ENCODE measurements around the gene TMEM132C.

Gene TMEM132C

DNA sequence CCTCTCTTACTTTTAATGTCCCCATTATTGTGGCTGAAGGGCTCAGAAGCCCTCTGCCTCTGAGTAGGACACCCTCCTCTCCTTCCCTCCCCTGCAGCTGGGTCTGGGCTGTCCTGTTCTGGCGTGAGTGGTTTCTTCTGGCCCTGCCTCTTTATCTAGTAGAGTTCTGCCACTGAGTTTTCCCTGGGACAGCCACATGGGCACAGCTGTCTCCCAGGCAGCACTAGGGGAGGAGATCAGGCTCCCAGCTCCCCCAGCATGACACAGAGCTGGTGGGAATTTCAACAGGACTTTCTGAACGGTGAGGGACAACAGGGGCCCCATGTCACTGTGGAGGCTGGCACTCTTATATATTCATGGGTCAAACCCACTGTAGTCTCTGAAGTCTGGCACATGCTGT, 21.4 kb downstream of the TMEM132C start:
- no peak for DNase-seq (ENCODE audit: low spot score)

DNA sequence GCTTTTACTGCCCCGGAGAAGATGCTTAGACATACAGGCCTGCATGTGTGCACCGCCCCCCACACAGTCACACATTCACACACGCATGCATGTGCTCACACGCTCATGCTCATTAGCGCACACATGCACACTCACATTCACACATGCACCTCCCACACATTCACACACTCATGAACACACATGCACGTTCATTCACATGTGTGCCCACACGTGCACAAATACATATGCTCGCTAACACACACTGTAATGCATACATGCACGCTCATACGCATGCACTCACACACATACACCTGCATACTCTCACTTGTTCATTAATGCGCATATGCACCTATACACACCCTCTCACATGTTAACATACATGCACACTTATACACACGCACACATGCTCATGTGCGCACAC, 21.9 kb downstream of the TMEM132C start:
- no peak for DNase-seq (ENCODE audit: low spot score)

DNA sequence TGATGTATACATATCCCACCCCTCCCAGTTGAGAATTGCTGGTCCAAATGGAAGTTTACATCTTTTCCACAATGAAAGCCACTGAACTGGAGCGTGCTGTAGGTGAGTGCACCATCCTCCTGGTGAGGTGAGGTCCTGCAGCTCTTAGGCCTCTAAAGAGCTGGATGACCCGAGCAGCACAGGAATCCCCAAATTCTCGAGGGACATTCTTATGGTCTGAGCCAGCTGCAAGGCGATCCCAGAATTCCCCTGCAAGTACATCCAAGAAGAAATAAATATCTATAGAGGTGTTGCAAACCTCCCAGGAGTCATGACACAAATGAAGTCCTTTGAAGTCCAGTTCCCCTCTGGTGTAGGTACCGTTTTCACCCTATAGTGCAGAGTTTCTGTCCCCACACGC, 24.0 kb downstream of the TMEM132C start:
- DNase-seq (ENCODE audit: low spot score), result no peak

DNA sequence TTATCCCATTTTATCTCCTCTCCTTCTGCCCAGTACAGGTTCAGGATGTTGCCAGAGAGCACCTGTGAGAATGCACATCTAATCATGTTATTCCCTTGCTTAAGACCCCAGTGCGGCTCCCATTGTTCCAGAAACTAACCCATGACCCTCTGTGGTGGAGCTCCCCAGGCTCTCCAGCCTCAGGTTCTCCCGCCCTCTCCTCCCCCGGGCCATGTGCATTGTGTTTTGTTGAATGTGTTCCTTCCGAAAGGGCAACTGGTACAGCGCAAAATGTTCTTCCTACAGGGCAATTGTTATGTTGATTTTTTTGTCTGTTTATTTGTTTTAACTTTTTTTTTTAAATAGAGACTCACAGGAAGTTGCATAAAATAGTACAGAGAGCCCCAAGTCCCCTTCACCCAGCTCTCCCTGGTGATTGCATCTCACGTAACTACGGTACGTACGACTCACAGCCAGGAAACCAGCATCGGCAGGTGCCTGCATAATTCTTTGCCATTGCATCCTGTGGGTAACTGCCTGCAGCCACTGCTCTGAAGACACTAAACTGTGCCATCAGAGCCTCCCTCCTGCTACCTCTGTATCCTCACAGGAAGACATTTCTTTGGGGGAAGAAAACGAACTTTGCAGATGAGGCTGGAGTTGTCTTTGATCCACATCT, 31.2 kb downstream of the TMEM132C start:
- no peak for DNase-seq (ENCODE audit: low spot score)

DNA sequence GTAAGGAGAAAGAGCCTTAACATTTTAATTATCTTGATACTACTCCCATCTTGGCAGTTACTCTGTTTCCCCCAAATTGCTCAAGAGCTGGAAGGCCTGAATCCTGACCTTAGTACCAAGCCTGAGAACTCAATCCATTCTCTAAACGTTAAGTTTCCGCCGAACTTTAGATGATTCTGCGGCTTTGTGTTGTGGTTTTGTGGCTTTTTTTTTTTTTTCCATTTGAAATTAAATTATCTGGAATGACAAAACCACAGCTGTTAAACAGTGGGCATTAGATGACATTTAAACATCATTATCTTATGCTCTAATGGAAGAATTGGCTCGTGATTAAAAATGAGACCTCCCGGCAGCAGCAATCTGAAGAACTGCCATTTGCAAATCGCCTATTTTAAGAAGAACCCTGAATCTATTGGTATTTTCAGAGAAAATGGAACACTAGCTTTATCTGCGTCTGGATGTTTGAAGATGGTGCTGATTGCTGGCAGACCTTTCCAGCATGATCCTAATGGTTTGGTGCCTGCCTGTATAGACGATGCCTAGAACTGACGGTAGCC, 38.4 kb downstream of the TMEM132C start:
- no peak for DNase-seq (ENCODE audit: low spot score)

DNA sequence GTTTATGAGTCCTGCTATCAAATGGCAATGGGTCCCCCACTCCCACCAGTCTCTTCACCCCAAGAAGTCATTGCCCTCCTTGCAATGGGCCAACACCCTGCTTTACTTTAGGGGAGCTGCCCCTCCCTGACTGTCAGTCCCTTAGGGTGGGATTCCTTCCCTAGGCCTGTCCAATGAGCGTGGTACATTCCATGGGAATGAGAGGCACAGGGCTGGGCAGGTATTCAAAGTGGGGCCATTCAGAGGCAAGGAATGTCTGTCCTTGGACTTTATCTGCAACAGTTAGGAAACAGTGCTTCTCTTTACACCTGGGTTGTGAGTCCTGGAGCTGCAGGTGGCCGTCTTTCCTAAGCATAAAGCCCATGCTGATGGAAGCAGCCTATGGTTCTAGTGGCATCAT, 40.8 kb downstream of the TMEM132C start:
- no peak for DNase-seq (ENCODE audit: low spot score)

DNA sequence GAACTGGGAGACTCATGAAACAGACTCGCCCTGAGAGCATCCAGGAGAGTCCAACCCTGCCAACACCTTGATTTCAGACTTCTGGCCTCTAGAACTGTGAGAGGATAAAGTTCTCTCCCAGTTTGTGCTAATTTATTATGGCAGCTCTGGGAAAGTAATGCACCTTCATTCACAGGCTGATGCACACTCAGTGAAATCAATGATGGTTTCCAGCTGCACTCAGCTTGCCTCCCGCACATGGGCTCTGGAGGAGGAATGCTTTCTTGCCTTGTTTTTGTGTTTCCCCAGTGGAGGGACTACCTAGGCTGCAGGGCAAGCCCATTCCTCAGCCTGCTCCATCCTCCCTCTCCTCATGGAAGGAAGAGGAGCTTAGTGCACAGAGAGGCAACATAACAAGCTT, 45.7 kb downstream of the TMEM132C start:
- DNase-seq (ENCODE audit: low spot score), result no peak

DNA sequence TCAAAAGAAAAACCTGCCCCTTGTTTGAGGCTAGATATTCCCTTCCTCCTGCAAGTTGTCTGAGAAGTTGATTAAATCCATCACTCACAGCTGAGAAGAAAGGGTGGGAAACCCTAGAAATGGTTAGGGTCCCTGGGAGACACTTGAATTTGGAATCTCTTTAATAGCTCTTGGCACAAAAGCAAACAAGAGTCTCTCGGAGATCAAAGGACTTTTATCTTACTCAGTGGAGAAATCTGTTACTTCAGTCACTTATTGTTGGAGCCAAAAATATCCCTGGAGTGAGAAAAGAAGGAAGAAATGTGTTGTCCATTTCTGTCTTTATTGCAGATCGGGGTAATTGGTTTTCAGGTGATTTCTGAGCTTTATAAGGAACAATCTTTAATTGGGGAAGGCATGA, 47.0 kb downstream of the TMEM132C start:
- DNase-seq (ENCODE audit: low spot score), result no peak

DNA sequence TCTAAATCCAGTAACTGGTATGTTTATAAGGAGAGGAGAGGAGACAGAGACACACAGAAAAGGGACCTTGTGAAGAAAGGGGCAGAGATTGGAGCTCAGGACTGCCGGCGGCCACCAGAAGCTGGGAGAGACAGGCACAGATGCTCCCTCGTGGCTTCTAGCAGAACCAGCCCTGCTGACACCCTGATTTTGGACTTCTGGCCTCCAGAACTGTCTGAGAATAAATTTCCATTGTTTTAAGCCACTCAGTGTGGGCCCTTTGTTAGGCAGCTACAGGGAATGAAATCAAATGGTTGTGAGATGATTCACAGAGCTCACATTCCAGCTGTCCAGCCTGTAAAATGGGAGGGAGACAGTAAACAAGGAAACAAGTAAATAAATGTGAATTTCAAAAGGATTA, 47.6 kb downstream of the TMEM132C start:
- no peak for DNase-seq (ENCODE audit: low spot score)

DNA sequence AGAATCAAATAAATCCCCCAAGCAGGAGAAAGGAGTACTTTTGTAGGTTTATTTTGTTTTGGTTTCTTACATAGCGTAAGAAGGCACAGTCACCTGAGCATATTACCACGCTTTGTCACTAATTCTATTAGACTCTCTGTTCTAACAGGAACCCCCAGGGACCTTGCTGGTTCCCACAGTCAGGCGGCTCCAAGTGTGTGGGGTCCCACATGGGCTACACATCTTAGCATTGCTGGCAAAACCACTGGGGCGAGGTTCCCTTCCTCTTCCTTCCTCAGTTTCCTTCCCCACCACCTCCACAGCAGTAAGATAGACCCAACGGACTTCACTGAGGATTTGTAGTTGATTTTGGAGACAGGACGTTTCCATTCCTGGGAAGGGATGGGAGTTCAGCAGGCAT, 49.1 kb downstream of the TMEM132C start:
- DNase-seq (ENCODE audit: low spot score), result no peak

DNA sequence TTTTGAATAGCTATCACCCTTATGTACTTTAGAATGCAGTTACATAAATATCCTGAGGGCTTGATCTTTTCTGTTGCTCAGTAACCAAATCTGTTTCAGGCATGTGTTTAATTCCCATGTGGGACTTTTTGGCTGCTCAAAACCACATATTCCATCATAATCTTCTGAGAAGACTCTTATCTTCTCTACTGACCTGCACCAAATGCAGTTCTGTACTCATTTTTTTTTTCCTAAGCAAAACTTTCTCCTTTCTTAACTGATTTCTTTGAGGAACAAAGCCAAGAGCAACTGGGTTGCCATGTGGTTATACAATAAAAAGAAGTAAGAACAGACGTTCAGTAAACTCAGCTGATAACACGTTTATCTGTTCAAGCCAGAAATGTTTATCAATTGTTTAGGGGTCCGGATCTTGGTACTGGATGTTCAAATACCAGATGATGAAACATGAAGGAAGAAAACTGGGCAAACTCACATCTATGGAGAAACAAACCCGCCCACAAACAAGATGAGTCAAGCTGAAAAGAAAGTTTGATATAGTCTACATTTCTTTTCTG, 50.1 kb downstream of the TMEM132C start:
- DNase-seq (ENCODE audit: low spot score), result no peak

DNA sequence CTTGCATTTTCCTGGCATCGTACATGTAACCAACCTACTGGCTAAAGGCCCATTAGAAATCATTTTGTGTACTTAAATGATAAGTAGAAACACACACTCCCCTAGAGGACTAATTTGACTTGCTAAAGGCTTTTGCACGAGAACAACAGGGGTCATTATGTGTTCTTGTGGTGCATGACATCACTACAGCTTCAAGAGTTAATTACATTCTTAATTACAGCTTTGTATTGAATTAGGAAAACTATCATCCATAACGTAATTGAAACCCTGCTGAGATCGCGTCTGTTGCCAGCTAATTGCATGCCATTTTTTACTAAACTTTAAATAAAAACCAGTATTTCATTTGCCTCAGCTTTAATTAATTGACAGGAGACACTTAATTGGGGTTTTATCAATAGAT, 51.4 kb downstream of the TMEM132C start:
- no peak for DNase-seq (ENCODE audit: low spot score)

DNA sequence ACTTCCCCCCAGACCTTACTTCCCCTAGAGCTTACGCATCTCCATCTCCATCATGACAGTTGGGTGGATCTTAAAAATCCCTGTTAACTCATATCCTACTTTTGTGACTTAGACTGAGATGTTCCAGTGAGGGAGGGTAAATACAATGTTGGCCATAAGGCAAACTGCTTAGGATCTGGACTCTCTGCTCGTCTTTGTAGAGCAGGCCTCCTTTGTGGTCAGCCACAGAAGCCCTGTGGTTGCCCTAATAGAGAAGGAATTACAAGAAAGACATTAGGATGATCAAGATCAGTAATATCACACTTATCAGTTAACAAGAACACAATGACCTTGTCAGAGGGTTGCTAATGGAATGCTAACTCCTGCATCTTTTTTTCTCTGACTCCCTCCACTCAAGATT, 52.0 kb downstream of the TMEM132C start:
- no peak for DNase-seq (ENCODE audit: low spot score)

DNA sequence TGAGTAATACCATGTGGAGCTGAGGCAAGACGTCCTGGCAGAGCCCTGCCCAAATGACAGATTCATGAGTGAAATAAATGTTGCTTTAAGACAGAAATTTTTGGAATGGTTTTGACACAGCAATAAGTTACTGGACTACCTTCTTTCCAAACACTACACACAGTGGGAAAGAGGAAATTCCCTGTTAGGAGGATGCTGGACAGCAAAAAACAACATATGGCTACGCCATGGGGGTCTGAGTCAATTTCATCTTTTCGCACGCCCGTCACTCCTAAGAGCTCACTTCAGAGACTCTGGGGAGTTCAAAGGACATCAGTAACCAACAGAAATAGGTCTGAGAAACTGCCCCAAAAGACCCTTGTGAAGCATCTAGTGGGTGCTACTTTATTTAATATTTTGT, 55.4 kb downstream of the TMEM132C start:
- DNase-seq (ENCODE audit: low spot score), result no peak

DNA sequence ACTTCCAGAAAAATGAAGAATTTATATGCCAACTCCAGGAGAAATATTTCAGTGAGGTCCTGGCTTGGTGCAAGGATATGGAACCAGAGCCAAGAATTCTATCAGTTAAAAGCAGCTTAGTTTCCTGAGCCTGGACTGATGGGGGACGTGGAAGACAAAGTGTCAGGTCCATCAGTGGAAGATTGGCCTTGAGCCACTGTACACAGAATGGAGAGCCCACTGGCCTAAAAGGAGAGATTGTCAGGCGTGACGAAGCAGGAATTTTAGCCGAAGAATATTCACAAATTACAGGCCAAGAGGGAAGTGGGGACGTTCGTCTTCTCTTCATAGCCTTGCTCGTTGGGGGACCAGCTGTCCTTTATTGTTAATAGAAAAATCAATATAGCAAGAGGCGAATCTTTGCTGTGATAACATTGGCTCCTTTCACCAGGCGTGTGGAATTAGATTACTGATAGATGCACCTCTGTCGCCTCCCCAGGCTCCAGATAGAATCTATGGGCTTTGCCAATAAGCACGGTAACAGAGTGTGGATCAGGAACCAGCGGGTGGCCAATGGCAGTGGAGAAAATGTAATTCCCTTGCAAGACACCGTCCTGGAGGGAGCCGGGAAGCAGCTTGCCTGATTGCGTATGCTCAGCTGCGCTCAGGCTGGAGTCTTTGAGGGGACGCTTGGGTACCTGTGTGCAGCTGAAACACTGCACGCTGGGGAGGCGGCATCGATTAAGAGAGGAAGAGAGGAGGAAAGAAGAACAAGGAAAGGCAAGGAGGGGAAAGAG, 56.4 kb downstream of the TMEM132C start:
- no peak for DNase-seq (ENCODE audit: low spot score)

DNA sequence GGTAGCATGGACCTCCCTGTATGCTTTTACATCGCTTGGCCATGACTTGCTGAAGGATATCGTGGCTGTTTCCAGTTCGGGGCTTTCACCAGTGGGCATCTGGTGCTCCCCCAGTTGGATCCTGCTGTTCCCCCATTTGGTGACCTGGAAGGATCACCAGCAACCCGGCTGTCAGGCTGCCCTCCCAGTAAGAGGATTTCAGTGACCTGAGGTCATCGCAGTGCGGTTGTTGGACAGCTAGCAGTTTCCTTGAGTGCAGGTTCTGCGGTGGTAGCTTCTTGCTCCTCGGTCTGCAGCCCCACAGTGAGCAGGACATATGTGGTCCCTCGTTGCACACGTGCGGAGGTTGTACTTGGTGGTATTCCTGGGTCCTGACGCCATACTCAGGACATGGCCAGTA, 58.7 kb downstream of the TMEM132C start:
- no peak for DNase-seq (ENCODE audit: low spot score)

DNA sequence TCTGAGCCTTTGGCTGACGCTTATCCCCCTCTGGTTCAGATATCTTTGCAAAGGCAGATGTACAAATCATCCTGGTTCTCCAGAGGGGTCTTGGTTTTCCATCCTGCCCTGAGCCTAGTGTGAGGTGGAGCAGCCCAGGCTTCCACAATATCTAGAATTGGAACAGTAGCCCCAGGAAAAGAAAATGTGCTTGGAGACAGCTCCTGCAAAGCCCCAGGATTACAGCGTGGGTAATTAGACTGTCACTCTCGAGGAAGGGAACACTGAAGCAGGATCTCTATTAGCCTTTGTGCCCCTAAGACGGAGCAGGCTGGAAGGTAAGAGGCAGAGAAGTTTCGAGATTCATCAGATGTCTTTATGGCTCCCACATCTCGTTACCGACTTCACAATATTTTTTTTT, 59.4 kb downstream of the TMEM132C start:
- DNase-seq (ENCODE audit: low spot score), result no peak

DNA sequence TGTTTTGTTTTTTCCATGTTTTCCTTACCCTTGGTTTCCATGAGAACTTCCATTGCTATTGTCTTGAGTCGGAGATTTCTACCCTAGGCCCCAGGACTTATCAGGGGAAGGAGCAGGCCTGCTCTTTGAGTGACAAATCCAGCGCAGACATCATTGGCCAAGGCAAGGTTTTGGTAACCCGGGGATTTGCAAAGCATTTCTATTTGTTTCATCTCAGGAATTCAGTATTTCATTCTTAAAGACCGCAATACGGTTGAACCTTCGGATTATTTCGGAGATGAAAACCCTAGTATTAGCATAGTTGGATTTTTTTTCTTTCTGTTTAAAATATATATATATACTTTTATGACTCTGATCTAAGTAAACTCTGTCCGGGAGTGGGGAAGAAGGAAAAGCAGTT, 62.0 kb downstream of the TMEM132C start:
- DNase-seq (ENCODE audit: low spot score), result no peak

DNA sequence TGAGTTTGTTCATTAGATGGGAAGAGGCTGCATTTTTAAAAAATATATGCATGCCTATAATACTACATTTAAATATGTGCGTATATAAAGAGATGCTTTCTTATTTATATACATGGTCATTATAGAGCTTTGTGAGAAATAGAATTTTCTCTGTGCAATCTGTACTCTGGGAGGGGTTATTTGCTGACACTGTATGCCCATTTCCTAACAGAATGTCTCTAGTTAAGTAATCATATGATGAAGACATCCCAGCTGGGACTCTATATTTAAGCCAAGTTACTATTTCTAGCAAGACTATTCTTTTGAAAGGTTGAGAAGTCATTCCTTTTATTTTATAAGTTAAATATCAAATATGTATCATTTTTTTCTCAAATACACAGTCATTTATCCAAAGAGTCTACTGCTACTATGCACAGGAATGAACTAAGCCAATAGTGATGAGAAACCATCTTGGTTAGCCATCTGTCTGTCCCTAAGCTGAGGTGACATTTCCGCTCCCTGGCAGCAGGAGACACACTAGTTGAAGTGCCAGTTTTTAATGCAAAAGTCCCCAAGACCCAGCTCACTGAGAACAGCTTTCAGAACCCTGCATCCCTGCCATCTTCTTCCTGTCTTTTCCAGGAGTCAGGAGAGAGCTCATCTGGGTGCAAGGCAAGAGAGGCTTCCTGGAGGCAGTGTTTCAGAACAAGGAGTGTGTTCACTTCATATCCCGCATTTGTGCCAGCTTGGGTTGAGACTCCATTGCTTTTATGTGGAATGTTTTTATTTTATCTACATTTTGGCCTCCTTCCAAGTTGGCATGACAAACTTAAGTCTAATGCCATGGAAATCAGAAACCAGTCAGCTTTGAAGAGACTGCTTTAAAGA, 69.5 kb downstream of the TMEM132C start:
- no peak for DNase-seq (ENCODE audit: low spot score)

DNA sequence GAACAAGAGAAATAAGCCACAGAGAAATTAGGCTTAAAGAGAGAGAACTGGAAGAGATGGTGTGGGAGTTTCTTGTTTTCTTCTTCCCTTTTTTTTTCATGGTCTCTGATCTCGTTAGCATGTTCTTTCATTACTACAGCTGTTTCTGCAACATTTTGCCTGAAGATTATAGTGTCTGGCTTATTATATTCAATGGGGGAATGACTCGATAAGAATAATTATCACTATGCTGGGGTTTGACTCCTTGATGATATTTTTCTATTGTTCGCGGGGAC, 70.0 kb downstream of the TMEM132C start:
- DNase-seq (ENCODE audit: low spot score), result no peak

DNA sequence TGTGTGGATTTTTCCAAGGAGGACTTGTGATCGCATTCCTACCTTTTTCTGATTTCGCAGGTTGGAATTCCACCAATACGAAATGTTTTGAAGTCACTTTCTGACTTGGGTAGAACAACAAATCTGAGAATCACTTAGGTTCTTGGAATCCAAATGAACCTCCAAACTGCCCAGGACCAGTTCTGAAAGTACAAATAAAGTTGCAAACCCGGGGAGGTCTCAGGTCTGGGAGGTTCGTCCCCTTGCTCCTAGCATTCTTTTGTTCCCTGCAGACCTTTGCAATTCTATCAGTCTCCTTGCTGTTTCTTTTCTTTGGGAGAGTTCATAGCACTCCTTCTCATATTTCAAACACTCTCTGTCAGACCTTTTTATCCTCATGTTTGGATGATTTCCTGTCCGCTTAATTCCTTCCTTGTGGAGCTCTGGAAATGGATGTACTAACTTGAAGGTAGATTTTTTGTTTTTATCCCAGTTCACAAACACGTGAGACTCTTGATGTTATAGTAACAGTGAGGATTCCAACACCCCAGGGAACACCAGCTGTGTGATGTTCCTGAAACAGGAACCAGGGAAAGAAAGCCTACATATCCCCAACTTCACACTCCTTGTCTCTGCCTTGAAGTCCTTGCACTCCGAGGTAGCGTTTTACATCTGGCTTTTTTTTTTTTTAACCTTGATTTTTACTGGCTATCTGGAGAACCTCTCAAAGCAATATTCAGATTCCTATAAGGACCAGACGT, 70.6 kb downstream of the TMEM132C start:
- no peak for DNase-seq (ENCODE audit: low spot score)
